ENCODE data around the gene BMPR1B. TPM values are rescaled to one million over a fixed set of nuclear protein-coding genes. Genes with fewer than 3 reads are reported as not detected.

The BMPR1B gene
- total RNA-seq, 1 experiment from 2014 or later, result 0.35 TPM

GRCh38 chr4:95107635-95108034, 349.9 kb downstream of the BMPR1B start:
- H3K4me1 ChIP-seq (ENCODE audit: insufficient read depth, low read length), result no peaks in the 10 kb centered on the region
- no peaks in the 10 kb centered on the region for H4K20me1 ChIP-seq (ENCODE audit: control insufficient read depth, insufficient read depth, insufficient read length)
- TF ChIP-seq CTCF (conservative IDR thresholded peaks at IDR 0.05), result no peak

More at GRCh38 chr4:95107635-95108034, 349.9 kb downstream of the BMPR1B start:
- no peak overlapping the region for H3K23ac ChIP-seq (ENCODE audit: insufficient read length, low read depth, low read length)
- H3T11ph ChIP-seq (ENCODE audit: low read length), result no peak overlapping the region
- Mint-ChIP-seq H3K27ac (no peak overlapping the region), H3K9me3 (no peaks in the 10 kb centered on the region), H3K4me1 (no peaks in the 10 kb centered on the region), H3K27me3 (ENCODE audit: low read depth) (no peaks in the 10 kb centered on the region), H3K4me3 (no peak overlapping the region), H3K36me3 (ENCODE audit: insufficient read depth in 1 of 3, low read depth in 3 of 3) (no peaks in the 10 kb centered on the region)
- H2AFZ ChIP-seq (ENCODE audit: low read length), result no peak overlapping the region
- H3K79me1 ChIP-seq (ENCODE audit: insufficient read depth, low read depth, low read length, poor library complexity, severe bottlenecking), result no peaks in the 10 kb centered on the region
- no peak overlapping the region for H2BK120ac ChIP-seq (ENCODE audit: low read depth, low read length, poor library complexity, severe bottlenecking)
- no peak overlapping the region for H4K8ac ChIP-seq (replicated peaks; ENCODE audit: insufficient read length, low read depth, low read length)
- H3K9me3 ChIP-seq (ENCODE audit: control insufficient read depth, low read depth, low read length), result no peaks in the 10 kb centered on the region
- no peak overlapping the region for H3K9ac ChIP-seq (ENCODE audit: extremely low read depth, insufficient read length, low read length)
- H3K79me2 ChIP-seq (ENCODE audit: insufficient read depth, low read length), result no peaks in the 10 kb centered on the region
- H2BK12ac ChIP-seq (ENCODE audit: insufficient read length, low read depth, low read length), result no peak overlapping the region
- H3K18ac ChIP-seq (ENCODE audit: insufficient read length, low read depth, low read length), result no peak overlapping the region
- H3K4me2 ChIP-seq (ENCODE audit: insufficient read depth, insufficient read length, low read length), result no peak overlapping the region
- no peak overlapping the region for H2BK5ac ChIP-seq (ENCODE audit: insufficient read length, low read length)
- H3K27ac ChIP-seq (ENCODE audit: insufficient read length, low read depth, low read length), result no peak overlapping the region
- no peak for DNase-seq
- H2BK15ac ChIP-seq (ENCODE audit: low read depth, low read length), result no peak overlapping the region
- H4K91ac ChIP-seq (ENCODE audit: insufficient read length, low read depth, low read length), result no peak overlapping the region
- H2BK20ac ChIP-seq (ENCODE audit: low read depth, low read length, poor library complexity, severe bottlenecking), result no peak overlapping the region
- H3K56ac ChIP-seq (ENCODE audit: insufficient read length, low read depth, low read length), result no peak overlapping the region
- no peak overlapping the region for H3K14ac ChIP-seq (ENCODE audit: insufficient read depth, low read length)
- WGBS (ENCODE audit: extremely low coverage, insufficient read length, low lambda C conversion rate), result no CpG with 5 or more reads among the region's 4 CpGs
- no peak overlapping the region for H4K5ac ChIP-seq (ENCODE audit: insufficient read length, low read depth, low read length)
- no peaks in the 10 kb centered on the region for H3K23me2 ChIP-seq (ENCODE audit: insufficient read length, low read depth, low read length, poor library complexity, severe bottlenecking)
- H3K4ac ChIP-seq (ENCODE audit: low read depth, low read length), result no peak overlapping the region
- H2AK5ac ChIP-seq (ENCODE audit: insufficient read length, low read length), result no peak overlapping the region
- no peaks in the 10 kb centered on the region for H3K27me3 ChIP-seq (ENCODE audit: insufficient read depth, low read length)

Data from H9 (cell line).